Stimulated activated CD4-positive, alpha-beta T cell treated with anti-CD3 and anti-CD28 coated beads, Interleukin-1b, Interleukin-23, amount 100 ng/mL, for 1 hour (primary cell): Measurements from ENCODE around the gene NREP.

Experiments used
- DNase-seq, 2 donors: peaks; one replicate each; pipeline ENCODE4 v3.0.0-alpha.2; 2020; ENCODE audit warnings: low read depth in 2 of 2

NREP gene

DNA sequence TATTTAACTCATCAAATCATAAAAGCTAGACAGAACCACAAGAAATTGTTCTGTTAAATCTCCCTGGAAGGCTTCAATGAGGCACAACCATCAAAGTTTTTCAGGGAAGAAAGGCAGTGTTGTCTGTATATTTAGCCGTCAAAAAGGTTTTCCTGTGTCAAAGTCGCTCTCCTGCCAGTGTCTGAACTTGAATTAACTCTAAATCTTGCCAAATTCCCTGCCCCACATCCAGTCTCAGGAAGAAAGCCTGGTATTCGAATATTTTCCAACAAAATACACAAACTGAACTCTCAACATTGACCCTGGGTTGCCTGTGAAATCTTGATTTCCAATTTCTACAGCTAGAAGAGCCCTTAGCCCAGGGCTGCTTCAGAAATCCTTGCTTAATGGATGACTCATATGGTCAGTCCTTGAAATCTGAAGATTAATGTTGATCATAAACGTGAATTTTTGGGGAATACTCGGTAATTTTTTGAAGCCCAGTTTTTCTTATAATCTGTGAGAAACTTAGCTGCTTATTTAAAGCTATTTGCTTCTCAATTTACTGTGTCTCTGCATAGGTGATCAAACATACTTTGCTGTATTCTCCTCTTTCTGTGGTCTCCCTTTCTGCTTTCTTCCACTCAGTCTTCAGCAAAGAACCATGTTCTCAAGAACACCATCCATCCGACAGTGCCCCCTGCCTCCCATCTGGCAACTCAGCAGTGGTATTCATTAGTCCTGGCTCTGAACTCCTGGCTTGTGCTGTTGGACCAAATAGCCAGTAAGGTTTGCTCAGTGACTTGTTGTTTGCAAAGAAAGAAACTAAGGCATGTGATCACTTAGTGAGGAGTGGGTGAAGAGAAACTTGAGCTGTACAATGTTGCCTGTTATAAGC is 58.9 kb downstream of the NREP start:
- no peak for DNase-seq

DNA sequence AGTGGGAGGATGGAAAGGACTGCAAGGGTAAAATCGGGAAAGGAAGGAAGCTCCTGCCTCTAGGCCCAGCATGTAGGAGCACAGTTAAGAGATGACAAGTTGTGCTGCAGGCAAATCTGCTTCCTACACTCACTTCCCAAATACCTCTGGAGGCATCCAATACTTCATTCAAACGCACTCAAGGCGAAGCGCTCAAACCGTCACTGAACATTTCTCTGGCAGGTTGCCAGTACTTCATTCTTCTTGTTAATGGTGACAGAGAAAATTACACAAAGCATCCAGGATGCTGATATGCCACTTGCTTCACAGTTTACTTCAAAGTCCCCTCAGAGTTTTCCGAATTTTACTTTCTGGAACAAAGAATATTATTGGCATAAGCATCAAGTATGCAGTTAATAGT is 59.8 kb downstream of the NREP start:
- no peak for DNase-seq

DNA sequence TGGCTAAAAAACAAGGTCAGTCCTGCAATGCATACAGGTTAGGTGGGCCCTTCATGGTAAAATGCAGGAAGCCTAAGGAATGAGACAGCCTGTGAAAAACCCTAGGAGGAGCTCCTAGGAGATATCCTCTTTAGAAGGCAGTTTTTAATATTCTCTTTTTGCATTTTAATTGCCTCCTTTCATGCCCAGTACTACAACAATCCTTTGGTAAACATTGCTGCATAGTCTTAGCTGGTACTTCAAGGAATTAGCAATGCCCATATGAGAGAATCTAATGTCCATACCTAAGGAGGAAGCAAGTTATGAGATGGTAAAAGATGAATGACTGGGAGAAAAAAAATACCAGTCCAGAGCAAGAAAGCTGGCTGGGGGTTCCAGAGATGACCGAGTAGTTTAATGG is 61.0 kb downstream of the NREP start:
- DNase-seq: no peak

DNA sequence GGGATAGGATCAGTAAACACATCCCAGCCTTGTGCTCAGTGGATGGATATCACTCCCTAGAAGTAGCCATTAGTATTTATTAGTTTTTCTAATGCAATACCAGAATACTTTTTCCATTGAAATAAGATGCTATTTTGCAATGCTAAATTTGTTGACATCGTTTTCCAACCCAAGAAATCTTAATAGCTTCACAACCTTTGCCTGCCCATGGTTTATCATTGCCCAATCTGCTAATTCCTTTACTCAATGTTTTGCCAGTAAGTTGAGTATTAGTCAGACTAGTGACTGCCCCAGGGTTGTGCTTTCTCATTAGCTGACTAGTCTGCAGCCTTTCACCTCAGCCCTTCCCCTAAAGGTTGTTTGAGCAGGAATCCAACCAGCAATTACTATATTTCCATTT is 62.9 kb downstream of the NREP start:
- no peak for DNase-seq

DNA sequence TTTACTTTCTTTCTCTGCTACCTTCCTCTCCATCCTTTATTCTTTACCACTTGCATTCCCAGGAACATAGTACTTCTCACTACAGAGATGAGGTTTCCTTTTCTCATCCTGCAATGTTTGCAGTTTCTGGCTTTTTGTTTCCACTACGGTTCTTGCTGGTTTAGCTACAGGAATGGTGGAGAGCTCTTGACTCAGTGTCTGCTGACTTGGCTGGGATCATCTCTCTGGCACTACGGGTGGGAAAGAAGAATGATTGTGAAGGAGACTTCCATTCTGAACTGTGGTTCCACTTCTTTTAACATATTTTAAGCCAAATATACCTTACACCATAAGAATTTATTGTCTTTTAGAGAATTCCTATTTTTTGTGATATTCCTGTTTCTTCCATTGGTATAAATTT is 65.1 kb downstream of the NREP start:
- DNase-seq: no peak

DNA sequence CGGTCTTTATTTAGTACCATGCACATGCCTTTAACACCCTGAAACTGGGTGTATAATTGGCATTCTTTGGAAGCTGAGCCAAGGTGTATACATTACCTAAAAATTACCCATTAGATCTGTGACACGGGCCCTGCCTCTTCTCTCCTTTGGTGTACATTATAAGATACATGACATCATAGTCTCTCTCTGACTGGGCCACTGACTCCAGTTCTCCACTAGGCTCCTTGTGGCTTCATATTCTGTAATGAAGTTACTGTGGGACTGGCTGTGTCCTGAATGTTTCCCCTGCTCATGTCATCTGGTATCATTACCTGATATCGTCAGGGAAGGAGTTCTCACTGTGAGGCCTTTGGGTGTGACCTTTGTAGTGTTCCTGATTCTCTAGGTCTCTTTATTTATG is 65.5 kb downstream of the NREP start:
- DNase-seq: no peak

DNA sequence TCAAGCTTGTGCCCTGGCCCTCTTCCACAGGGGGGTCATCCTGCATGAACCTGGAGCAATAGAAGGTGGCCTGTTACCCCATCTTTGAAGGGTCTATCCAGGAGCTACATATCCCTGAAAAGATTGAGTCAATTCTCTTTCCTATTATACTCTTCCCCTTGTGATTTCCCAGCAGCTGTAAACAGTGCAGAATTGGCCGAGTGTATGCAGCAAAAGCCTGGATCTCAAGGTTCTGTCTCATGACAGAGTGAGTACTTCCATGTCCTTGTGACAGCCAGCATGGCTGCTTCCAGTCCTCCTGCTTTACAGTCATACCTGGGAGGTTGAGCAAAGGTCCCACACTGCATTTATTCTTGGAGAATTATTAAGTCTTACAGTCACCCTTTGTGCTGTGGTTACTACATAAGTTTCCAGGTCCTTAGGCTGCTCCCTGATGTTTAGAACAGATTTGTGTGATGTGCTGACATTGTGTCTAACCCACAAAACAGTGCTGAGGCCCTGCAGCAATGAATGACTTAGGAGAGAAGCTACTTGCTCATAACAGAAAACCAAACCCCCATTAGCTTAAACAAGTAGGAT is 67.5 kb downstream of the NREP start:
- no peak for DNase-seq

DNA sequence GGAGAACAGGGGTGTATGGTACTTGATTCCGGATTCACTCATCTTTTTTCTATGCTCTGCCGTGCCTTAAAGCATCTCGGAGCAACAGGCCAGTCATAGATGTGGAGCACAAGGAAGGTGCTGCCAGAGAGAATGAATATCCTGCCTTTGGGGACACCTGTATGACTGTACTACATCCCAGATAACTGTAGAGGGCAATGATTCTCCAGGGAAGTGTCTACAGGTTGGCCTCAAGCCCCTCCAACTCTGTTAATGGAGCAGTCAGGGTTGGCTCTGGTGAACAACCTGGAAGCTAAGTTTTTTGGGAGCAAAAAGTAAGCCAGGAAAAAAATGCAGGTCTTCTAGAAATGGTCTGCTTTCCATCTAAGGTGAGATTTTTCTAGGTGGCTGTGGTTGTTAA is 71.0 kb downstream of the NREP start:
- DNase-seq: no peak

DNA sequence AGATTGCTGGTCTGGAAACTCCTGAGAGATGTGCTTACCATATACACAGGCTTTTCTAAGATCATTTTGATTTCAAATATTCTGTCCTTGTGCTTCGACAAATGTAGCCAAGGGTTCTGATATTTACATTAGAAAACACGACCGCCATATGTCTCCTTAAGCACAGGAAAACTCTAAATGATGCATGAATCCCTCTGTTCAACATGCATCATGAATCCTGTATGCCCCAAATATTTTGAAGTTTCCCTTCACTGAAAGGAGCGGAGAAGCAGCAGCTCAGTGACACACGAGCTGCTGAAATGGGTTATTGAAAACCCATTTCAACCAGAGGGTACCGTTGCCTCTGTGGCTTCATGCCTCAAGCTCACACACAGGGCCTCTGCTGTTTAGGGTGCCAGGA is 74.4 kb downstream of the NREP start:
- DNase-seq: no peak

DNA sequence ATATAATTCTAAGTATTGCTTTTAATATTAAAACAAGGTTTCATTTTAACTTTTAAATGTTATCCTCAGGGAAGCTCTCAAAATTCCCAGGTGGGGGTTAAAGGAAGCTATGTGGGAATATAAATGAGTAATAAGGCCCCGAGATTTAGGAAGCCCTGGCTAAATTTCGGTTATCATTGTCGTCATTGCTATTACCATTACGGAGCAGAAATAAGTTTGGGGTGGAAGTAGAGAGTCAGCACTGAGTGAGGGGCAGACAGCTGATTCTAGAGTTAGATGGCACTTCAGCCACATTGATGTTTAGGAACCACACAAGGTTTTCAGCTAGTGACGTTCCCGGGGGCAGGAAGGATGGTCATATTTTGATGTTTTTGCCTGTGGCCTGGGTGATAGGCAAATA is 74.9 kb downstream of the NREP start:
- no peak for DNase-seq

DNA sequence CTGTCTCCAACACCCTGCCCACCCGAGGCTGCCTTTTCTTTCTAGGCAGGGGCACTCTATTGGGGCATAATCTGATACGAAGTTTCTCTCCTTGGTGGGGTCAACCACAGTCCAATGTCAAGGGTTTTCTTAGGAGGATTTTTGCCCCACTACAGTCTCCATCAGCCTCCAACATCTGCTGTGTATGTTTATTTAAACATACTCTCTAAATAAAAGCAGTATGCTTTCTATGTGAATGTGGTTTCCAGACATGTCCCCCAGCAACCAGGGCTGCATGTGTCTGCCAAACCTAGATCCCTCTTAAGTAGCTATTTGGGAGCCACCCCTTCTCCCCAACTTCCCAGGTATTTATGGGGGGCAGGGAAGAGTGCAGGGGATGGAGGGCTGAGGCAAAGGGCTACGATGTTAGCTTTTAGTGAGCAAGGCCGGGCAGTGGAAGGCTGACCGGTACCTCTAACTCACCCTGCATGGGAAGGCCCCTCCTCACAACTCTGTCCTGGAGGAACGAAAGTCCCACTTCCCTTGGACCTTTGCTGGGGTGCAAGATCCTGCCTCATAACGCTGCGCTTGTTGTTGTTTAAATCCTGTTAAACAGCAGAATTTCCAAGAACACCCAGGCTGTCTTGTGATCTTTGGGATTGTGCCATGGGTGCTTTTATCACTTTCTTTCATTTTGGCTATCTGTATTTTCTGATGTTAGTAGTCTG is 75.4 kb downstream of the NREP start:
- no peak for DNase-seq

DNA sequence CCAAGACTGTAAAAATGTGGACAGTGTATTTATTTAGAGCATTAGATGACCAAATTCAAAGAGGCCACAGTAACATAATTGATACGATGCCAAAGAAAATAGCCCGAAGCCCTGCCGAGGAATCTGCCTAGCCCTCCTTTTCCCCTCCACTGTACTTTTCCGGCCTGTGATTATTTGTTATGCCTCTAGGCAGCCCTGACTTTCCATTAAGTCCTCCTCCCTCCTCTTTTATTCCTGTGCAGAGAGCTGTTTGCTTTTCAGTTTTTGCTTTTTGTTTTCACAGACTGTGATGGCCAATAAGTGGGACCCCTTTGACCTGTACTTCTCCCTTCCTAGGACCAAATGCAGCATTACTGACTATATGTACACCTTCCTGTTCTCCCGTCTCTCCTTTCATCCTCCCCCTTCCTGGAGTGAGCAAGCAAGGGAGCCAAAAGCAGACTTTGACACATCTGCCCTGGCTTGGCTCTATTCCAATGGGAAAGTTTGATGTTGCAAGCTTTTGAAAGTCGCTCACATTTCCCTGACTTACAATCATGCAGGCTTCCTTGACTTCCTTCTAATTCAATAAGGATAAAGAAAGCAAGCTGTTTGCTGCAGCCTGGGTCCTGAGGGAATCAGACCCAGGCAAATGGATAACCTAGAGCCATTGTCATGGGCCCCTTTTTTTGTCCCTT is 76.1 kb downstream of the NREP start:
- no peak for DNase-seq

DNA sequence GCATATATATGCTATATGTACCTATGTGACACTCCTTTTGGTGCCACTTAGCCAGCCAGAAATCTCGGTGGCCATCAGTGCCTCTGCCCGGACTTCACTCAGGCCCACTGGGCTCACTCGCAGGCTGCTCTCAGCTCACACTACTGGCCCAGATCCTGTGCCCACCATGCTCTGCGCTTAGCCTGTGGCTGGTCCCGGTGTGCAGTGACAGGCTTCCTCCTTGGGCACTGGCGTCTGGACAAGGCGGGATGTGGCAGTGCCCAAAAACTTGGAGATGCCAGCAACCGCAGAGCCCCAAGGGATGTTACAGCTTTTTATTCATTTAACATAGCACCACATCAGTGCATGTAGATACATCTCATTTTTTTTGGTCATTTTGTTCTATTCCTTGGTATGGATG is 77.4 kb downstream of the NREP start:
- DNase-seq: no peak
